GM19025 (cell line): Measurements from ENCODE around the gene PTBP1.
"Not testable (repeated sequence)": the region's sequence is repeated elsewhere in the genome, so short reads cannot be mapped to it uniquely, and the experiment has no call there.

Experiments used
- ATAC-seq: cut with Tn5 transposase; IDR thresholded peaks from one replicate; pipeline ENCODE4 v1.9.1; 2021; ENCODE audit warnings: mild to moderate bottlenecking, low read depth, moderate library complexity; ENCODE audit not compliant: unreplicated experiment

The PTBP1 gene

DNA sequence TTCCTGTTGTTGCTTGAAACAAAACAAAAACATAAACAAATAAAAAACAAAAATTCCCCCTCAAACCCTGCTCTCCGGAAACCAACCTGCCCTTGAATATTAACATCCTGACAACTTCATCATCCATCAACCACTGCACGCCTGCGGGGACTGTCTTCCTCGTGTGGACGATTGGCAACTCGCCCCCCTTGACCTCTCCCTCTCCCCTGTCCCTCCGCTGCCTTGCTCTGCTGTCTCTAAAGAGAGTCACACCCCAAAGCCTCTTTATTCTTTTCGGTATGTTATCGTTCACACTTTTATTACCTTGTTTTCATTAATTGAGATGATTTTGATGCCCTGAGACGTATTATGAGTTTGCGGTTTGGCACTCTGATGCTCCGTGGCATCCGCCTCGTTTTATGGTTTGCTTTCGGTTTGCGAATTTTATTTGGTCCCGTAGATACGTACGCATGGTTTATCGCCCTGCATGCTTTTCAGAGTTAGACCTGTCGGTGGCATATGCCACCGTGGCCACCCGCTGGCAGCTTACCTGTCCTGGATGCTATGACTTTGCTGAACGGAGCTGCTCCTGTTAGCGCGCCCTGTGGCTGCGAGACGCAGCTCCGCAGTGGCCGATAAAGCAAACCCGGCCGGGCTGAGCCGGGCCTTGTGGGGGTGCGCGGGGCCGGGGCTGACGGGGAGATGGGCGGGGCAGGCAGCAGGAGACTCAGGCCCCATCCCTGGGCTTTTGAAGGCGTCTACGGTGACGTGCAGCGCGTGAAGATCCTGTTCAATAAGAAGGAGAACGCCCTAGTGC is 10.6 kb downstream of the PTBP1 start:
- ATAC-seq, result no peak

GRCh38 chr19:808423-808775 is 11.1 kb downstream of the PTBP1 start:
- ATAC-seq, result no peak

DNA sequence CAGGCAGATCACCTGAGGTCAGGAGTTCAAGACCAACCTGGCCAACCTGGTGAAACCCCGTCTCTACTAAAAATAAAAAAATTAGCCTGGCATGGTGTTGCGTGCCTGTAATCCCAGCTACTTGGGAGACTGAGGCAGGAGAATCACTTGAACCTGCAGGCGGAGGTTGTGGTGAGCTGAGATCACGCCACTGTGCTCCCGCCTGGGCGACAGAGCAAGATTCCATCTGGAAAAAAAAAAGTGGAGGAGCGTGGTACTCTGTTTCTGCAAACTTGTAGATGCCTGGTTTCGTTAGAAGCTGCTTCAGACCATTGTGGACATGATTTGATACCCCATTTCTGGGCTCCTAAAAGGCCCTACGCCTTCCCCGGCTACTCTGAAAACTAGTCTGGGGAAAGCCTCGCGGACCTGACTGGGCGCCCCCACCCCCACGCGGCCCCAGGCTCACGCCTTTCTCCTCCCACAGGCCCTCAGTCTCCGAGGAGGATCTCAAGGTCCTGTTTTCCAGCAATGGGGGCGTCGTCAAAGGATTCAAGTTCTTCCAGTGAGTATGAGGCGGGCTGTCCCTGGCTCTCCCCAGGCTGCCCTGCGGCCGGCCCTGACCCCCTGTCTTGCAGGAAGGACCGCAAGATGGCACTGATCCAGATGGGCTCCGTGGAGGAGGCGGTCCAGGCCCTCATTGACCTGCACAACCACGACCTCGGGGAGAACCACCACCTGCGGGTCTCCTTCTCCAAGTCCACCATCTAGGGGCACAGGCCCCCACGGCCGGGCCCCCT is 13.0 kb downstream of the PTBP1 start:
- ATAC-seq, result no peak

DNA sequence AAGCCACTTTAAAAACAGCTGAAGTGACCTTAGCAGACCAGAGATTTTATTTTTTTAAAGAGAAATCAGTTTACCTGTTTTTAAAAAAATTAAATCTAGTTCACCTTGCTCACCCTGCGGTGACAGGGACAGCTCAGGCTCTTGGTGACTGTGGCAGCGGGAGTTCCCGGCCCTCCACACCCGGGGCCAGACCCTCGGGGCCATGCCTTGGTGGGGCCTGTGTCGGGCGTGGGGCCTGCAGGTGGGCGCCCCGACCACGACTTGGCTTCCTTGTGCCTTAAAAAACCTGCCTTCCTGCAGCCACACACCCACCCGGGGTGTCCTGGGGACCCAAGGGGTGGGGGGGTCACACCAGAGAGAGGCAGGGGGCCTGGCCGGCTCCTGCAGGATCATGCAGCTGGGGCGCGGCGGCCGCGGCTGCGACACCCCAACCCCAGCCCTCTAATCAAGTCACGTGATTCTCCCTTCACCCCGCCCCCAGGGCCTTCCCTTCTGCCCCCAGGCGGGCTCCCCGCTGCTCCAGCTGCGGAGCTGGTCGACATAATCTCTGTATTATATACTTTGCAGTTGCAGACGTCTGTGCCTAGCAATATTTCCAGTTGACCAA is 13.7 kb downstream of the PTBP1 start:
- no peak for ATAC-seq

DNA sequence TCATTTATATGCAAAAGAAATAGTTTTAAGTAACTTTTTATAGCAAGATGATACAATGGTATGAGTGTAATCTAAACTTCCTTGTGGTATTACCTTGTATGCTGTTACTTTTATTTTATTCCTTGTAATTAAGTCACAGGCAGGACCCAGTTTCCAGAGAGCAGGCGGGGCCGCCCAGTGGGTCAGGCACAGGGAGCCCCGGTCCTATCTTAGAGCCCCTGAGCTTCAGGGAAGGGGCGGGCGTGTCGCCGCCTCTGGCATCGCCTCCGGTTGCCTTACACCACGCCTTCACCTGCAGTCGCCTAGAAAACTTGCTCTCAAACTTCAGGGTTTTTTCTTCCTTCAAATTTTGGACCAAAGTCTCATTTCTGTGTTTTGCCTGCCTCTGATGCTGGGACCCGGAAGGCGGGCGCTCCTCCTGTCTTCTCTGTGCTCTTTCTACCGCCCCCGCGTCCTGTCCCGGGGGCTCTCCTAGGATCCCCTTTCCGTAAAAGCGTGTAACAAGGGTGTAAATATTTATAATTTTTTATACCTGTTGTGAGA is 14.3 kb downstream of the PTBP1 start:
- ATAC-seq, result no peak

GRCh38 chr19:812049-812746 is 14.9 kb downstream of the PTBP1 start:
- ATAC-seq, result no peak

- no peak for ATAC-seq
These were observed 15.5 kb downstream of the PTBP1 start for GRCh38 chr19:812747-813218.

- ATAC-seq, result no peak
These were observed 16.2 kb downstream of the PTBP1 start for GRCh38 chr19:813219-814151.

GRCh38 chr19:814152-815078 is 17.2 kb downstream of the PTBP1 start:
- ATAC-seq, result no peak

DNA sequence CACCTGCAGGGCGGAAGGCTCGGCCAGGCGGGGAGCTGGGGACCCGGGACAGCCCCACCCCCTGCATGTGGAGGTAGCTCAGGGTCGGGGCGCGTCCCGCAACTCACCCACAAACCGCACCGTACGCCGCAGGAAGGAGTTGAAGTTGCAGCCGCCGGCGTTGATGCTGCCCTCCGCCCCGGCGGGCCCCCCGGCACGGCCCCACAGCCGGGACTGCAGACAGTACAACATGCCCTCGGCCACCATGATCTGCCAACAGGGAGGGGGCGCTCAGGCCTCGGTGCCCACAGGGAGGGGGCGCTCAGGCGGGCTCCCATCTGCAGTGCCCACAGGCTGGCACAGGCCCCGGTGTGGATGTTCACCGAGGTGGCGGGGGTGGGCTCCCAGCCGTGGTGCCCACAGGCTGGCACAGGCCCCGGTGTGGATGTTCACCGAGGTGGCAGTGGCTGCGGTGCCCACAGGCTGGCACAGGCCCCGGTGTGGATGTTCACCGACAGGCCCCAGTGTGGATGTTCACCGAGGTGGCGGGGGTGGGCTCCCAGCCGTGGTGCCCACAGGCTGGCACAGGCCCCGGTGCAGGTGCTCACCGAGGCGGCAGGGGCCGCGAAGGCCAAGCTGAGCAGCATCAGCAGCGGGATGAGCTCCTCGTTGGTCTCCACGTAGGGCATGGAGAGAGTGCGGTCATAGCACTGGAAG is 18.0 kb downstream of the PTBP1 start:
- ATAC-seq, result no peak

DNA sequence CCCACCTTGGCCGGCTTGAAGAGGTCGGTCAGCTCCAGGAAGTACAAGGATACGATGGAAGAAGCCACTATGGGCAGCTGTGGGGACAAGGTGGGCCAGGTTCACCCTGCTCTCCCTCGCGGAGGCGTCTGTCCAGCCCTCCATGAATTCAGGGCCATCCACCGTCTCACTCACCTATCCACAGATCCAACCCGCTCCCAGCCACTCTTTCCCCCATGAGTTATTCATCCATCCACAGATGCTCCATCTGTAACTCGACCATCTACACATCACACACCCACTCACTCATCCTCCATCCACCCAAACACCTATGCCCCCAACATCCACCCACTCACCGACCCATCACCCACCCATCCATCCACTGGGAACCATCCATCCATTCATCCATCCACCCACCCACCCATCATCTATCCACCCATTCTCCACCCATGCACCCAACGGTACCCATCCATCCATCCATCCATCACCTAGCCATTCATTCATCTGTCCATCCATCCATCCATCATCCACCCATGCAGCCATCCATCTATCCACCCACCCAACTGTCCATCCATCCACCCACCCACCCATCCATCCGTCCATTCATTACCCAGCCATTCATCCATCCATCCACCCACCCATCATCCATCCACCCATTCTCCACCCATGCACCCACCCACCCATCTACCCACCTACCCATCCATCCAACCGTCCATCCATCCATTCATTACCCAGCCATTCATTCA is 18.7 kb downstream of the PTBP1 start:
- no peak for ATAC-seq

DNA sequence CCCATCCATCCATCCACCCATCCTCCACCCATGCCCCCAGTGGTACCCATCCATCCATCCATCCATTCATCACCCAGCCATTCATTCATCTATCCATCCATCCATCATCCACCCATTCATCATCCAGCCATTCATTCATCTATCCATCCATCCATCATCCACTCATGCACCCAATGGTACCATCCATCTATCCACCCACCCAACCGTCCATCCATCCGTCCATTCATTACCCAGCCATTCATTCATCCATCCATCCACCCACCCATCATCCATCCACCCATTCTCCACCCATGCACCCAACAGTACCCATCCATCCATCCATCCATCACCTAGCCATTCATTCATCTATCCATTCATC is 19.2 kb downstream of the PTBP1 start:
- no peak for ATAC-seq

DNA sequence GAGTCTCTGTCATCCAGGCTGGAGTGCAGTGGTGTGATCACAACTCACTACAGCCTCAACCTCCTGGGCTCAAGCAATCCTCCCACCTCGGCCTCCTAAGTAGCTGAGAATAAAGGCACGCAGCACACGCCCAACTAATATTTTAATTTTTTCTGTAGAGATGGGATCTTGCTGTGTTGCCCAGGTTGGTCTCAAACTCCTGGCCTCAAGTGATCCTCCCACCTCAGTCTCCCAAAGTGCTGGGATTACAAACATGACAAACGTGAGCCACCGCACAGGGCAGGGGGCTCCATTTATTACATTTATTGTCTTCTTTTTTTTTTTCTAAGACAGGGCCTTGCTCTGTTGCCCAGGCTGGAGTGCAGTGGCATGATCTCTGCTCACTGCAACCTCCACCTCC is 23.0 kb downstream of the PTBP1 start:
- not testable (repeated sequence) for ATAC-seq

DNA sequence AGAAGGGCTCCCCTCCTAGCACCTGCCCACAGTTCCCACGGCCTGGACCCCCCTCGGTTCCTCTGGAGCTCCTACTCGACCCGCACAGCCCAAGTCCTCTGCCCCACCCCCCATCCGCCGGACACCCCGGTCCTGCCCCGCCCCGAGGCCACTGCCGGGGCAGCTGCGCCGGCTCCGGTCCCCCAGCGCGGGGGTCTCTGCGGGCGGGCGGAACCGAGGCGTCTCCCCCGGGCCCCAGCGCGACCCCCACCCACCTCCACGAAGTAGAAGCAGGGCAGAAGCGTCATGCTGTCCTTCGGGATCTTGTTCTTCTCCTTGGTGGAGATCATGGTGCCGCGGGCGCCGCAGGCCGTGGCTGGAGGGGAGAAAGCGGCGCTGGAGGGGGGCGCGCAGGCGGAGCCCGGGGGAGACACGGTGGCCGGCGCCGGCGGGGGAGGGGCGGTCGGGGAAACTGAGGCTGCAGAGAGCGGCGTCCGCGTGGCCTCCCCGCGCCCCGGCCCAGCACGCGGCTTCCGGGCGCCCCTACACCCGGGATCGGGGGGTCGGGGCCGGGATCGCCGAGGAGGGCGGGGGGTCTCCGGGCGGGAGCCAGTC is 24.1 kb downstream of the PTBP1 start:
- no peak for ATAC-seq

DNA sequence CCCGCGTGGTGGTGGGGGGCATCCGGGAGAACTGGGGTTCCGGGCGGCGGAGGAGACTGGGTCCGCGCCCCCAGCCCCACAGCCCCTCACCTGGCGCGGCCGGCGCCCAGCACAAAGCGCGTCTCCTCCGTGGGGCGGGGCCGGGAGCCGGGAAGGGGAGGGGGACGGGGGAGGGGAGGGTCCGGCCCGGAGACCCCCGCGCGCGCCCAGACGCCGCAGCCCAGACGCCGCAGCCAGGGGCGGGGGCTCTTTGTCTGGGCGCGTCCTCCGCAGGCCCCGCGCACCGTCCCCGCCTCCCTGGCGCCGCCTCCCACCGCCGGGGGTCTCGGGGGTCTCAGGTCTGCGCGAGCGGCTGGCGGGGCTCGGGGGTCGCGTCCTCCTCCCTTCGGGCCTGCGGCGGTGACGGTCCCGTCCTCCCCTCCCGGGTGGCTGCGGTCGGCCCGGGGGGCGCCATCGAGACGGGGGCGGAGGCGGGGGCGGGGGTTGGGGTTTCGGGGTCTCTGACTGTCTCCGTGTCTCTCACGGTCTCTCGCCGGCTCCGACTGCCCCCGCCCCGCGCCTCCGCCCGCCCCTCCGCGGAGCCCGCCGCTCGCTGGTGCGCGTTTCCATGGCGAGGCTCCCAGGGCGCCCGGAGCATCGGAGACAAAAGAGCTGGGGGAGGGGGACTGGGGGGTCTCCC is 24.7 kb downstream of the PTBP1 start, which contains the start of gene PLPPR3:
Gene PLPPR3, minus strand, starts transcription at position 131 of the 679 bp plus-strand sequence. CDS start 396 bp downstream, outside the sequence.
- no peak for ATAC-seq

GRCh38 chr19:823565-824121 is 26.4 kb downstream of the PTBP1 start:
- ATAC-seq, result no peak
